ENCODE data around the gene ARHGAP23. TPM values are rescaled to one million over a fixed set of nuclear protein-coding genes. Genes with fewer than 3 reads are reported as not detected.
"Not testable (repeated sequence)": the region's sequence is repeated elsewhere in the genome, so short reads cannot be mapped to it uniquely, and the experiment has no call there.

Gene ARHGAP23
- total RNA-seq, 1 experiment from 2014 or later = 129 TPM

DNA sequence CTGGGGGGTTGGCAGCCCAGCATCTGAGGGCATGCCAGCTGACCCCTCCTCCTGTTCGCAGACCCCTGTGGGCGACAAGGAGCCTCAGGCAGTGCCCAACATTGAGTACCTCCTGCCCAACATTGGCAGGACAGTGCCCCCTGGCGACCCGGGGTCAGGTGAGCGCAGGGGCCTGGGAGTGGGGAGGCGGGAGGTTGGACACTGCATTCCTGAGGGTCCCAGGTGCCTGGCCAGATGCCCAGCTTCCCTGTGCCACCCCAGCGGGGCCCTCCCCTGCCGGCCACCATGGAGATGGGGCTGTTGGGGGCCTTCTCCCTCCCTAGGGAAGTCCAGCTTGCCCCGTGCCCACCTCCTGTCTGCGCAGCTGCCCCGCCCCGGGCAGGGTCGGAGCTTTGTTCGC lies 70.1 kb downstream of the ARHGAP23 start:
- POLR2A ChIA-PET (ENCODE audit: unreplicated experiment) = no interaction called here
- CTCF ChIA-PET = no interaction called here
- Histone ChIP-seq H3K27me3 (ENCODE audit: insufficient read depth, low read depth) (no peaks in the 10 kb centered on the region), H3K36me3 (ENCODE audit: low read depth) (no peaks in the 10 kb centered on the region), H3K27ac (no peak overlapping the region), H4K20me1 (ENCODE audit: insufficient read depth) (no peaks in the 10 kb centered on the region), H3K4me3 (no peak overlapping the region), H3K79me2 (ENCODE audit: low read depth) (no peaks in the 10 kb centered on the region), H3K4me2 (no peak overlapping the region), H3K9me3 (ENCODE audit: insufficient read depth, low read depth) (no peaks in the 10 kb centered on the region), H3K4me1 (replicated peaks; ENCODE audit: insufficient read depth) (no peaks in the 10 kb centered on the region), H2AFZ (no peak overlapping the region), H3F3A (ENCODE audit: insufficient read depth, low read depth) (no peaks in the 10 kb centered on the region), H3K9me2 (ENCODE audit: insufficient read depth) (no peaks in the 10 kb centered on the region)
- no peak for TF ChIP-seq EZH2 (IDR thresholded peaks at IDR 0.05; ENCODE audit: low read depth)
- TF ChIP-seq, protein P1, sequence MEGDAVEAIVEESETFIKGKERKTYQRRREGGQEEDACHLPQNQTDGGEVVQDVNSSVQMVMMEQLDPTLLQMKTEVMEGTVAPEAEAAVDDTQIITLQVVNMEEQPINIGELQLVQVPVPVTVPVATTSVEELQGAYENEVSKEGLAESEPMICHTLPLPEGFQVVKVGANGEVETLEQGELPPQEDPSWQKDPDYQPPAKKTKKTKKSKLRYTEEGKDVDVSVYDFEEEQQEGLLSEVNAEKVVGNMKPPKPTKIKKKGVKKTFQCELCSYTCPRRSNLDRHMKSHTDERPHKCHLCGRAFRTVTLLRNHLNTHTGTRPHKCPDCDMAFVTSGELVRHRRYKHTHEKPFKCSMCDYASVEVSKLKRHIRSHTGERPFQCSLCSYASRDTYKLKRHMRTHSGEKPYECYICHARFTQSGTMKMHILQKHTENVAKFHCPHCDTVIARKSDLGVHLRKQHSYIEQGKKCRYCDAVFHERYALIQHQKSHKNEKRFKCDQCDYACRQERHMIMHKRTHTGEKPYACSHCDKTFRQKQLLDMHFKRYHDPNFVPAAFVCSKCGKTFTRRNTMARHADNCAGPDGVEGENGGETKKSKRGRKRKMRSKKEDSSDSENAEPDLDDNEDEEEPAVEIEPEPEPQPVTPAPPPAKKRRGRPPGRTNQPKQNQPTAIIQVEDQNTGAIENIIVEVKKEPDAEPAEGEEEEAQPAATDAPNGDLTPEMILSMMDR (conservative IDR thresholded peaks at IDR 0.05) = no peak
- DNase-seq = no peak
- BruUV-seq (replicated peaks) = no TSS peak
- intact Hi-C loops (cut with micrococcal nuclease; ENCODE audit: unreplicated experiment) = no loop called here

DNA sequence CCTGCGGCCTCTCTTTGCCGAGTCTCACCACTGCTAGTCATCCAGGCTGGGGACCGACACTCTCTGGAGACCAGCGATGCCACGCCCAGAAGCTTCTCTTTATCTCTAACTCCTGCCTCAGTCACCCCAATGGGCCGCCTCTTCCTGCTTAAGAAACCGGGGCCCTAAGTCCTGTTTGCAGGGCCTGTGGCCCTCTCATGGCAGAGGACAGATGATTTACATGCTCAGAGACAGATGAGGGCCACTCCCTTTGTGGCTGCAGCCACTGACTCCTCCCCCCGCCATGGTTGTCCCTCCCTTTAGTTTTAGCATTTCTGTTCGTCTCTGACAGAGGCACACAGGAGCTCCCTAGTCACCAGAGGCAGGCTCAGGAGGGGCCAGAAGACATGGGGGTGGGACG lies 71.0 kb downstream of the ARHGAP23 start:
- DNase-seq; H3F3A ChIP-seq (ENCODE audit: insufficient read depth, low read depth); H3K9me3 ChIP-seq (ENCODE audit: insufficient read depth, low read depth); H3K4me3 ChIP-seq; intact Hi-C loops (cut with micrococcal nuclease; ENCODE audit: unreplicated experiment); H3K4me1 ChIP-seq (replicated peaks; ENCODE audit: insufficient read depth); H4K20me1 ChIP-seq (ENCODE audit: insufficient read depth); BruUV-seq (replicated peaks); H3K27ac ChIP-seq; CTCF ChIA-PET; H3K9me2 ChIP-seq (ENCODE audit: insufficient read depth); H2AFZ ChIP-seq; H3K36me3 ChIP-seq (ENCODE audit: low read depth); H3K27me3 ChIP-seq (ENCODE audit: insufficient read depth, low read depth); H3K4me2 ChIP-seq; POLR2A ChIA-PET (ENCODE audit: unreplicated experiment); H3K79me2 ChIP-seq (ENCODE audit: low read depth): not testable (repeated sequence)

DNA sequence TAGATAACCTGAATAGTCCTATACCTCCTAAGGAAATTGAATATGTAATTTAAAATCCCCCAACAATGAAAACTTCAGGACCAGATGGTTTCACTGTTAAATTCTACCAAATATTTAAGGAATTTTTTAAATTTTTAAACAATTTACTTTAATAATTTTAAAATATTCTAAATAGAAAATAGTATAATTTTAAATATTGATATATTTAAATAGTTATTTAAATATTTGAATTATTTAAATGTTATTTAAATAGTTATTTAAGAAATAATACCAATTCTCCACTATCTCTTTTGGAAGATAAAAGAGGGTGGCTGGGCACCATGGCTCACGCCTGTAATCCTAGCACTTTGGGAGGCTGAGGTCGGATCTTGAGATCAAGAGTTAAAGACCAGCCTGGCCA lies 73.5 kb downstream of the ARHGAP23 start:
- CTCF ChIA-PET; H3K27me3 ChIP-seq (ENCODE audit: insufficient read depth, low read depth); H3K36me3 ChIP-seq (ENCODE audit: low read depth): not testable (repeated sequence)

GRCh38 chr17:38503286-38503913 lies 75.1 kb downstream of the ARHGAP23 start:
- POLR2A ChIA-PET (ENCODE audit: unreplicated experiment); H2AFZ ChIP-seq; BruUV-seq (replicated peaks); DNase-seq; intact Hi-C loops (cut with micrococcal nuclease; ENCODE audit: unreplicated experiment); H3K4me3 ChIP-seq; H3K9me3 ChIP-seq (ENCODE audit: insufficient read depth, low read depth); H3K4me2 ChIP-seq; H3K79me2 ChIP-seq (ENCODE audit: low read depth); H3K9me2 ChIP-seq (ENCODE audit: insufficient read depth); H3K36me3 ChIP-seq (ENCODE audit: low read depth); H3K27me3 ChIP-seq (ENCODE audit: insufficient read depth, low read depth); H3K27ac ChIP-seq; H4K20me1 ChIP-seq (ENCODE audit: insufficient read depth); CTCF ChIA-PET; H3K4me1 ChIP-seq (replicated peaks; ENCODE audit: insufficient read depth): not testable (repeated sequence)
- peaks cover 11% of the 10 kb centered on the region; the same call in 1 of the 2 replicates for H3F3A ChIP-seq (ENCODE audit: insufficient read depth, low read depth)

More for the DNA sequence above, 73.5 kb downstream of the ARHGAP23 start:
- H3K4me1 ChIP-seq (replicated peaks; ENCODE audit: insufficient read depth); POLR2A ChIA-PET (ENCODE audit: unreplicated experiment); H2AFZ ChIP-seq; BruUV-seq (replicated peaks); intact Hi-C loops (cut with micrococcal nuclease; ENCODE audit: unreplicated experiment); H3K9me2 ChIP-seq (ENCODE audit: insufficient read depth); H3F3A ChIP-seq (ENCODE audit: insufficient read depth, low read depth); DNase-seq; H3K4me3 ChIP-seq; H3K79me2 ChIP-seq (ENCODE audit: low read depth); H3K4me2 ChIP-seq; H3K27ac ChIP-seq; H3K9me3 ChIP-seq (ENCODE audit: insufficient read depth, low read depth); H4K20me1 ChIP-seq (ENCODE audit: insufficient read depth): not testable (repeated sequence)
